C4-2B (cell line): Measurements from ENCODE around the gene SEPTIN2.

Experiments used
- ZFX ChIP-seq: fragments of 450-650 bp; IDR thresholded peaks from 2 replicates; pipeline ENCODE4 v1.6.1; 2017
- TF ChIP-seq, protein P1 (sequence below): fragments of 450-650 bp; conservative IDR thresholded peaks from 2 replicates; pipeline ENCODE4 v1.5.1; 2017; ENCODE audit warnings: mild to moderate bottlenecking

DNA sequence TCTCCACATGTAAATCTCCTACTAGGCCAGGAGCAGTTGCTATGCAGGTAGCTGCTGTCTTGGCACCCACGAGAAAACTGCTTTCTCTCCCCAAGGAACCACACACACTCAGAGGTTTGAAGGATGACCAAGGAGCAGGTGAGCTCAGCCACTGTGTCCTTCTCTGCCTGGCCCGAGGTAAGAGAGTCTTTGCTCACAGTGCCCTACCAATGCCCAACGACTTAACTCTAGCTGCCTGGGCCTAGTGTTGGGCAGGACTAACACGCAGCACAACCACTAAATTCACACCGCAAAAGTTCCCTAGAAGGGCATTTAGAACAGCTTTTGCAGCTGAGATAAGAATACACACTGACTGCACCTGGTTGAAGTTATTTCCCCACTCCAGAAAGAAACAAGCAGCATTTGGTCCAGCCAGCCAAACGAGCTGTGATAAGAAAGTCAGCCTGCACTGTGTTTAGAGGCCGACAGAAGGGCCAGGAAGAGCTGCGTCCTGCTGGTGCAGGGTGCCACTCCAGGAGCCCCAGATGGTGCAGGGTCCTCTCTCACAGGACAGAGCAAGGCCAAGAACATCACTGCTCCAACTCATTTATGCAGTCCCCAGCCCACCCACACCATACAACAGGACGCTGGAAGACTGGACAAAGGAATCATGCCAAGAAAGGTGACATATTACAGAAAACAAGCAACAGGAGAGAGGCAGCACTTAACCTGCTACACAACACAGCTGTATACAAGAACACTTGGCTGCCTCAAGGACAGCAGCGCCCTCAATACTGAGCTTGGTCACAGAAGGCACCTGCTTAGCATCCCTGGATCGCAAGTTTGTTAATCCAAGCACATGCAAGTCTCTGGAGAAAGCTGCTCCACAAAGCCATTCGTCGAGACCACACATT is 12.7 kb upstream of the SEPTIN2 start:
- TF ChIP-seq, protein P1, sequence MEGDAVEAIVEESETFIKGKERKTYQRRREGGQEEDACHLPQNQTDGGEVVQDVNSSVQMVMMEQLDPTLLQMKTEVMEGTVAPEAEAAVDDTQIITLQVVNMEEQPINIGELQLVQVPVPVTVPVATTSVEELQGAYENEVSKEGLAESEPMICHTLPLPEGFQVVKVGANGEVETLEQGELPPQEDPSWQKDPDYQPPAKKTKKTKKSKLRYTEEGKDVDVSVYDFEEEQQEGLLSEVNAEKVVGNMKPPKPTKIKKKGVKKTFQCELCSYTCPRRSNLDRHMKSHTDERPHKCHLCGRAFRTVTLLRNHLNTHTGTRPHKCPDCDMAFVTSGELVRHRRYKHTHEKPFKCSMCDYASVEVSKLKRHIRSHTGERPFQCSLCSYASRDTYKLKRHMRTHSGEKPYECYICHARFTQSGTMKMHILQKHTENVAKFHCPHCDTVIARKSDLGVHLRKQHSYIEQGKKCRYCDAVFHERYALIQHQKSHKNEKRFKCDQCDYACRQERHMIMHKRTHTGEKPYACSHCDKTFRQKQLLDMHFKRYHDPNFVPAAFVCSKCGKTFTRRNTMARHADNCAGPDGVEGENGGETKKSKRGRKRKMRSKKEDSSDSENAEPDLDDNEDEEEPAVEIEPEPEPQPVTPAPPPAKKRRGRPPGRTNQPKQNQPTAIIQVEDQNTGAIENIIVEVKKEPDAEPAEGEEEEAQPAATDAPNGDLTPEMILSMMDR: no peak
- no peak for TF ChIP-seq ZFX
